ENCODE data around the gene STXBP1. TPM values are rescaled to one million over a fixed set of nuclear protein-coding genes. Genes with fewer than 3 reads are reported as not detected.
A peak's percentile ranks its signal among the peaks of the same experiment; 100 is the strongest.

STXBP1 gene
- total and polyA plus RNA-seq, 2 of the 13 experiments (the other 11 are each of a cell fraction or from before 2014, with no cell fraction given), result 2.9 TPM

GRCh38 chr9:127734747-127735529 lies 122.9 kb downstream of the STXBP1 start, which contains the start of gene TOR2A (continued):
- TF ChIP-seq, protein P1, sequence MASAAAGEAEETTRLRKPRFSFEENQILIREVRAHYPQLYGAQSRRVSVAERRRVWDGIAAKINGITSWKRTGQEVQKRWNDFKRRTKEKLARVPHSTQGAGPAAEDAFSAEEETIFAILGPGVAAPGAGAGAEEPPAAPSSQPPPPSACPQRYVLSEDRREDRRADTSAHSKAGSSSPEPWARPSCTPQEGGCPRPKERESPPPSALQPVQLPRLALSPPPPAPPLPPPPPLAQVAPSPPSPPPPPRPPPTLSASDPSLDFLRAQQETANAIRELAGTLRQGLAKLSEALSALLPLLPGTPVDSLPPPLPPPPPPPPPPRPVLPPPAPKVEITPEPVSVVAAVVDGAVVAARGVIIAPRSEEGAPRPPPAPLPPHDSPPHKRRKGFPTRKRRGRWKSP (CRISPR knock-in tag; IDR thresholded peaks at IDR 0.05), result 0 out of 2 replicates have a peak, but pooled peaks have one; percentile 48
- TF ChIP-seq REST (IDR thresholded peaks at IDR 0.05; ENCODE audit: borderline replicate concordance in 1 of 2, low read depth in 1 of 2, low read length in 2 of 2), result no peak
- peak; percentile 49 for TF ChIP-seq HNRNPLL (IDR thresholded peaks at IDR 0.05; ENCODE audit: low read depth, low read length, poor library complexity, severe bottlenecking)
- peak; percentile 61 for TF ChIP-seq ZNF556 (CRISPR knock-in tag; IDR thresholded peaks at IDR 0.05; ENCODE audit: borderline replicate concordance)
- peak; percentile 75 for TF ChIP-seq TARDBP (CRISPR knock-in tag; IDR thresholded peaks at IDR 0.05)
- peak; percentile 84 for TF ChIP-seq RBFOX2 (IDR thresholded peaks at IDR 0.05; ENCODE audit: low read depth, low read length)
- TF ChIP-seq, protein P2, sequence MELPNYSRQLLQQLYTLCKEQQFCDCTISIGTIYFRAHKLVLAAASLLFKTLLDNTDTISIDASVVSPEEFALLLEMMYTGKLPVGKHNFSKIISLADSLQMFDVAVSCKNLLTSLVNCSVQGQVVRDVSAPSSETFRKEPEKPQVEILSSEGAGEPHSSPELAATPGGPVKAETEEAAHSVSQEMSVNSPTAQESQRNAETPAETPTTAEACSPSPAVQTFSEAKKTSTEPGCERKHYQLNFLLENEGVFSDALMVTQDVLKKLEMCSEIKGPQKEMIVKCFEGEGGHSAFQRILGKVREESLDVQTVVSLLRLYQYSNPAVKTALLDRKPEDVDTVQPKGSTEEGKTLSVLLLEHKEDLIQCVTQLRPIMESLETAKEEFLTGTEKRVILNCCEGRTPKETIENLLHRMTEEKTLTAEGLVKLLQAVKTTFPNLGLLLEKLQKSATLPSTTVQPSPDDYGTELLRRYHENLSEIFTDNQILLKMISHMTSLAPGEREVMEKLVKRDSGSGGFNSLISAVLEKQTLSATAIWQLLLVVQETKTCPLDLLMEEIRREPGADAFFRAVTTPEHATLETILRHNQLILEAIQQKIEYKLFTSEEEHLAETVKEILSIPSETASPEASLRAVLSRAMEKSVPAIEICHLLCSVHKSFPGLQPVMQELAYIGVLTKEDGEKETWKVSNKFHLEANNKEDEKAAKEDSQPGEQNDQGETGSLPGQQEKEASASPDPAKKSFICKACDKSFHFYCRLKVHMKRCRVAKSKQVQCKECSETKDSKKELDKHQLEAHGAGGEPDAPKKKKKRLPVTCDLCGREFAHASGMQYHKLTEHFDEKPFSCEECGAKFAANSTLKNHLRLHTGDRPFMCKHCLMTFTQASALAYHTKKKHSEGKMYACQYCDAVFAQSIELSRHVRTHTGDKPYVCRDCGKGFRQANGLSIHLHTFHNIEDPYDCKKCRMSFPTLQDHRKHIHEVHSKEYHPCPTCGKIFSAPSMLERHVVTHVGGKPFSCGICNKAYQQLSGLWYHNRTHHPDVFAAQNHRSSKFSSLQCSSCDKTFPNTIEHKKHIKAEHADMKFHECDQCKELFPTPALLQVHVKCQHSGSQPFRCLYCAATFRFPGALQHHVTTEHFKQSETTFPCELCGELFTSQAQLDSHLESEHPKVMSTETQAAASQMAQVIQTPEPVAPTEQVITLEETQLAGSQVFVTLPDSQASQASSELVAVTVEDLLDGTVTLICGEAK (IDR thresholded peaks at IDR 0.05), result no peak
- TF ChIP-seq, protein P2 (CRISPR knock-in tag; IDR thresholded peaks at IDR 0.05), result no peak; the same call in 1 of the 2 replicates
- TF ChIP-seq, protein P3, sequence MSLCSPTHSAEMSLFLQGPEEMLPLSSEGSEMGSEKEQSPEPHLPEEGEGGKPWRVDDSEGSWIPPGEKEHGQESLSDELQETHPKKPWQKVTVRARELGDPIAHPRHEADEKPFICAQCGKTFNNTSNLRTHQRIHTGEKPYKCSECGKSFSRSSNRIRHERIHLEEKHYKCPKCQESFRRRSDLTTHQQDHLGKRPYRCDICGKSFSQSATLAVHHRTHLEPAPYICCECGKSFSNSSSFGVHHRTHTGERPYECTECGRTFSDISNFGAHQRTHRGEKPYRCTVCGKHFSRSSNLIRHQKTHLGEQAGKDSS (CRISPR knock-in tag; IDR thresholded peaks at IDR 0.05; ENCODE audit: borderline replicate concordance, low read depth), result peak; percentile 26; the same call in 1 of the 2 replicates
- TF ChIP-seq ZFP91 (CRISPR knock-in tag; IDR thresholded peaks at IDR 0.05; ENCODE audit: borderline replicate concordance), result peak; percentile 56; the same call in 1 of the 2 replicates

All from HepG2 (cell line).